ENCODE measurements around the gene SESN2. TPM values are rescaled to one million over a fixed set of nuclear protein-coding genes. Genes with fewer than 3 reads are reported as not detected.

SESN2 gene
- total and polyA plus RNA-seq, 2 experiments from 2014 or later = 40.2 to 50.7 TPM

GRCh38 chr1:28288487-28288886, 29.2 kb downstream of the SESN2 start:
- no peaks in the 10 kb centered on the region for H4K20me1 ChIP-seq (ENCODE audit: insufficient read depth, poor library complexity, severe bottlenecking)
- WGBS (ENCODE audit: low lambda C conversion rate, missing lambda C conversion rate) = 75% methylated on average over 8 of the region's 8 CpGs
- no peak overlapping the region for H2AFZ ChIP-seq
- H3K4me2 ChIP-seq = no peak overlapping the region
- H3K79me2 ChIP-seq = no peaks in the 10 kb centered on the region
- no peaks in the 10 kb centered on the region for H3K27me3 ChIP-seq
- no peak for TF ChIP-seq EZH2phosphoT487 (IDR thresholded peaks at IDR 0.05; ENCODE audit: low read depth, severe bottlenecking, unreplicated experiment)
- TF ChIP-seq EZH2 (IDR thresholded peaks at IDR 0.05; ENCODE audit: borderline replicate concordance) = no peak
- no peak for TF ChIP-seq CTCF (IDR thresholded peaks at IDR 0.05; ENCODE audit: poor library complexity)
- no peaks in the 10 kb centered on the region for H3K9me3 ChIP-seq (ENCODE audit: low read depth)
- DNase-seq (ENCODE audit: low spot score) = no peak
- peaks cover 9% of the 10 kb centered on the region for H3K4me1 ChIP-seq (ENCODE audit: insufficient read depth)
- peak overlapping the region; percentile 31 for H3K27ac ChIP-seq
- H3K36me3 ChIP-seq (replicated peaks; ENCODE audit: insufficient read depth, low read depth) = no peaks in the 10 kb centered on the region
- H3K9me2 ChIP-seq (replicated peaks; ENCODE audit: insufficient read depth) = no peaks in the 10 kb centered on the region
- no peak overlapping the region for H3K4me3 ChIP-seq

- Histone ChIP-seq H3K27ac (peak overlapping the region; percentile 93), H3K4me1 (ENCODE audit: insufficient read depth) (peaks cover 12% of the 10 kb centered on the region), H4K20me1 (ENCODE audit: insufficient read depth, poor library complexity, severe bottlenecking) (no peaks in the 10 kb centered on the region), H3K4me3 (no peak overlapping the region), H3K79me2 (no peaks in the 10 kb centered on the region), H2AFZ (no peak overlapping the region), H3K9me2 (replicated peaks; ENCODE audit: insufficient read depth) (no peaks in the 10 kb centered on the region), H3K27me3 (no peaks in the 10 kb centered on the region), H3K4me2 (peak overlapping the region; percentile 29), H3K36me3 (replicated peaks; ENCODE audit: insufficient read depth, low read depth) (no peaks in the 10 kb centered on the region), H3K9me3 (ENCODE audit: low read depth) (no peaks in the 10 kb centered on the region)
- no peak for TF ChIP-seq EZH2 (IDR thresholded peaks at IDR 0.05; ENCODE audit: borderline replicate concordance)
- no peak for TF ChIP-seq EZH2phosphoT487 (IDR thresholded peaks at IDR 0.05; ENCODE audit: low read depth, severe bottlenecking, unreplicated experiment)
- TF ChIP-seq CTCF (IDR thresholded peaks at IDR 0.05; ENCODE audit: poor library complexity) = no peak
- DNase-seq (ENCODE audit: low spot score) = peak; percentile 65
- 51% methylated on average over 2 of the region's 2 CpGs for WGBS (ENCODE audit: low lambda C conversion rate, missing lambda C conversion rate)
Observed at GRCh38 chr1:28290851-28291250, 31.5 kb downstream of the SESN2 start.

GRCh38 chr1:28291711-28292110, 32.4 kb downstream of the SESN2 start:
- TF ChIP-seq CTCF (IDR thresholded peaks at IDR 0.05; ENCODE audit: poor library complexity) (no peak), EZH2 (IDR thresholded peaks at IDR 0.05; ENCODE audit: borderline replicate concordance) (no peak), EZH2phosphoT487 (IDR thresholded peaks at IDR 0.05; ENCODE audit: low read depth, severe bottlenecking, unreplicated experiment) (no peak)
- Histone ChIP-seq H3K4me1 (ENCODE audit: insufficient read depth) (peaks cover 19% of the 10 kb centered on the region), H2AFZ (no peak overlapping the region), H3K9me2 (replicated peaks; ENCODE audit: insufficient read depth) (no peaks in the 10 kb centered on the region), H3K27me3 (no peaks in the 10 kb centered on the region), H4K20me1 (ENCODE audit: insufficient read depth, poor library complexity, severe bottlenecking) (no peaks in the 10 kb centered on the region), H3K4me3 (no peak overlapping the region), H3K36me3 (replicated peaks; ENCODE audit: insufficient read depth, low read depth) (no peaks in the 10 kb centered on the region), H3K27ac (no peak overlapping the region), H3K79me2 (no peaks in the 10 kb centered on the region), H3K9me3 (ENCODE audit: low read depth) (no peaks in the 10 kb centered on the region), H3K4me2 (no peak overlapping the region)
- 60% methylated on average over 6 of the region's 6 CpGs for WGBS (ENCODE audit: low lambda C conversion rate, missing lambda C conversion rate)
- no peak for DNase-seq (ENCODE audit: low spot score)

GRCh38 chr1:28295936-28296335, 36.6 kb downstream of the SESN2 start:
- no peaks in the 10 kb centered on the region for H4K20me1 ChIP-seq (ENCODE audit: insufficient read depth, poor library complexity, severe bottlenecking)
- H3K79me2 ChIP-seq = no peaks in the 10 kb centered on the region
- peak overlapping the region; percentile 89 for H3K27ac ChIP-seq
- TF ChIP-seq EZH2 (IDR thresholded peaks at IDR 0.05; ENCODE audit: borderline replicate concordance) (no peak), CTCF (IDR thresholded peaks at IDR 0.05; ENCODE audit: poor library complexity) (no peak), EZH2phosphoT487 (IDR thresholded peaks at IDR 0.05; ENCODE audit: low read depth, severe bottlenecking, unreplicated experiment) (no peak)
- H3K4me2 ChIP-seq = peak overlapping the region; percentile 31
- H3K4me3 ChIP-seq = no peak overlapping the region
- no peaks in the 10 kb centered on the region for H3K36me3 ChIP-seq (replicated peaks; ENCODE audit: insufficient read depth, low read depth)
- H3K27me3 ChIP-seq = no peaks in the 10 kb centered on the region
- H3K9me2 ChIP-seq (replicated peaks; ENCODE audit: insufficient read depth) = no peaks in the 10 kb centered on the region
- H3K4me1 ChIP-seq (ENCODE audit: insufficient read depth) = peaks cover 19% of the 10 kb centered on the region
- WGBS (ENCODE audit: low lambda C conversion rate, missing lambda C conversion rate) = 95% methylated on average over 2 of the region's 2 CpGs
- H3K9me3 ChIP-seq (ENCODE audit: low read depth) = no peaks in the 10 kb centered on the region
- DNase-seq (ENCODE audit: low spot score) = no peak
- H2AFZ ChIP-seq = peak overlapping the region; percentile 0
